Measurements from ENCODE around the gene PRKG1. TPM values are rescaled to one million over a fixed set of nuclear protein-coding genes. Genes with fewer than 3 reads are reported as not detected.

The PRKG1 gene
- total and polyA plus RNA-seq, 2 of the 8 experiments (the other 6 are each of a cell fraction or from before 2014, with no cell fraction given): 4.2 to 15.2 TPM

- TF ChIP-seq CHD7 (IDR thresholded peaks at IDR 0.05; ENCODE audit: insufficient replicate concordance, low read length) (no peak), ATF3 (IDR thresholded peaks at IDR 0.05; ENCODE audit: insufficient read depth, low read depth, low read length) (no peak), TEAD4 (IDR thresholded peaks at IDR 0.05; ENCODE audit: low read depth, low read length) (no peak)
Observed at GRCh38 chr10:51077507-51077906, 3.2 kb downstream of the PRKG1 start (continued).

Data from H1 (cell line).